Skeletal muscle tissue (tissue), 4 donors: ENCODE measurements around the gene PDCD10. TPM values are rescaled to one million over a fixed set of nuclear protein-coding genes. Genes with fewer than 3 reads are reported as not detected.

ENCODE experiments used
- H3K27ac ChIP-seq: one replicate; pipeline ENCODE4 v1.7.0; 2013; ENCODE audit warnings: mild to moderate bottlenecking, low read depth, low read length, inconsistent platforms
- H3K27me3 ChIP-seq, 3 donors: one replicate each; pipeline ENCODE4 v1.7.0; 2013; ENCODE audit warnings: low read length in 3 of 3; ENCODE audit not compliant: control insufficient read depth in 3 of 3, insufficient read depth in 3 of 3
- H3K36me3 ChIP-seq, 3 donors: one replicate each; pipeline ENCODE4 v1.7.0; 2013; ENCODE audit warnings: low read length in 3 of 3; ENCODE audit not compliant: control insufficient read depth in 3 of 3, insufficient read depth in 3 of 3
- H3K4me1 ChIP-seq, 3 donors: one replicate each; pipeline ENCODE4 v1.7.0; 2013; ENCODE audit warnings: low read length in 3 of 3, mild to moderate bottlenecking in 3 of 3; ENCODE audit not compliant: control insufficient read depth in 3 of 3, insufficient read depth in 3 of 3
- H3K4me3 ChIP-seq, 3 donors: one replicate each; pipeline ENCODE4 v1.7.0; 2013; ENCODE audit warnings: low read length in 3 of 3
- H3K9ac ChIP-seq, 3 donors: one replicate each; pipeline ENCODE4 v1.7.0; 2013; ENCODE audit warnings: low read length in 3 of 3, mild to moderate bottlenecking in 3 of 3, moderate library complexity in 2 of 3, low read depth in 1 of 3
- H3K9me3 ChIP-seq, 3 donors: one replicate each; pipeline ENCODE4 v1.7.0; 2013; ENCODE audit warnings: low read length in 3 of 3; ENCODE audit not compliant: control insufficient read depth in 3 of 3
- total RNA-seq: library from RNA; depleted of rRNA; stranded (reverse); fragments of >200 nt; gene quantifications from one replicate; pipeline ENCODE4 v1.2.3, GENCODE V29; 2014
- donor health status: Osteomylitis.

PDCD10 gene
- total RNA-seq = 37.1 TPM

- Histone ChIP-seq H3K4me3 (peak within 1 kb of the TSS; percentile 93 to 95 (median 95)), H3K27me3 (no peaks in the 10 kb centered on the region), H3K27ac (peak within 1 kb of the TSS; percentile 87), H3K9me3 (no peaks in the 10 kb centered on the region), H3K9ac (peak within 1 kb of the TSS; percentile 92 to 94 (median 93)), H3K4me1 (peaks cover 0 to 30% (median 9%) of the 10 kb centered on the region in 3 donors), H3K36me3 (no peaks in the 10 kb centered on the region)
Observed at GRCh38 chr3:167734498-167735232, at the start of gene PDCD10. PDCD10 (minus strand) TSS chr3:167734892; CDS start chr3:167720157, 14,735 bp downstream.

GRCh38 chr3:167783781-167784180, 49.1 kb upstream of the PDCD10 start:
- H3K4me1 ChIP-seq = peaks cover 3 to 6% (median 5%) of the 10 kb centered on the region in 3 donors
- H3K9ac ChIP-seq = no peak overlapping the region
- H3K9me3 ChIP-seq = no peaks in the 10 kb centered on the region
- H3K36me3 ChIP-seq = no peaks in the 10 kb centered on the region
- H3K27ac ChIP-seq = no peak overlapping the region
- H3K27me3 ChIP-seq = no peaks in the 10 kb centered on the region
- no peak overlapping the region for H3K4me3 ChIP-seq

GRCh38 chr3:167780214-167780883, 45.7 kb upstream of the PDCD10 start:
- Histone ChIP-seq H3K9ac (no peak overlapping the region), H3K4me1 (peaks cover 3 to 5% (median 3%) of the 10 kb centered on the region in 3 donors), H3K27ac (no peak overlapping the region), H3K9me3 (no peaks in the 10 kb centered on the region), H3K27me3 (no peaks in the 10 kb centered on the region), H3K4me3 (no peak overlapping the region), H3K36me3 (no peaks in the 10 kb centered on the region)

GRCh38 chr3:167777356-167777755, 42.7 kb upstream of the PDCD10 start:
- H3K27me3 ChIP-seq = no peaks in the 10 kb centered on the region
- H3K4me1 ChIP-seq = no peaks in the 10 kb centered on the region
- H3K27ac ChIP-seq = no peak overlapping the region
- no peaks in the 10 kb centered on the region for H3K9me3 ChIP-seq
- H3K4me3 ChIP-seq = no peak overlapping the region
- no peak overlapping the region for H3K9ac ChIP-seq
- no peaks in the 10 kb centered on the region for H3K36me3 ChIP-seq

- Histone ChIP-seq H3K4me3 (no peak overlapping the region), H3K36me3 (no peaks in the 10 kb centered on the region), H3K9ac (no peak overlapping the region), H3K27ac (no peak overlapping the region), H3K4me1 (no peaks in the 10 kb centered on the region), H3K9me3 (no peaks in the 10 kb centered on the region), H3K27me3 (no peaks in the 10 kb centered on the region)
Observed at GRCh38 chr3:167776066-167776685, 41.5 kb upstream of the PDCD10 start.

GRCh38 chr3:167773584-167773983, 38.9 kb upstream of the PDCD10 start:
- Histone ChIP-seq H3K4me3 (no peak overlapping the region), H3K9me3 (no peaks in the 10 kb centered on the region), H3K27ac (no peak overlapping the region), H3K9ac (peak overlapping the region in 1 of 3 donors; percentile 40), H3K4me1 (no peaks in the 10 kb centered on the region), H3K27me3 (no peaks in the 10 kb centered on the region), H3K36me3 (no peaks in the 10 kb centered on the region)

GRCh38 chr3:167772992-167773391, 38.3 kb upstream of the PDCD10 start:
- Histone ChIP-seq H3K27ac (no peak overlapping the region), H3K27me3 (no peaks in the 10 kb centered on the region), H3K9ac (no peak overlapping the region), H3K36me3 (no peaks in the 10 kb centered on the region), H3K4me1 (no peaks in the 10 kb centered on the region), H3K9me3 (no peaks in the 10 kb centered on the region), H3K4me3 (no peak overlapping the region)

GRCh38 chr3:167762296-167762695, 27.6 kb upstream of the PDCD10 start:
- H3K27ac ChIP-seq = no peak overlapping the region
- H3K4me3 ChIP-seq = no peak overlapping the region
- H3K9me3 ChIP-seq = no peaks in the 10 kb centered on the region
- H3K4me1 ChIP-seq = no peaks in the 10 kb centered on the region
- no peak overlapping the region for H3K9ac ChIP-seq
- no peaks in the 10 kb centered on the region for H3K27me3 ChIP-seq
- H3K36me3 ChIP-seq = no peaks in the 10 kb centered on the region

GRCh38 chr3:167761302-167761701, 26.6 kb upstream of the PDCD10 start:
- no peak overlapping the region for H3K27ac ChIP-seq
- no peak overlapping the region for H3K9ac ChIP-seq
- H3K4me1 ChIP-seq = no peaks in the 10 kb centered on the region
- no peaks in the 10 kb centered on the region for H3K9me3 ChIP-seq
- H3K27me3 ChIP-seq = no peaks in the 10 kb centered on the region
- no peaks in the 10 kb centered on the region for H3K36me3 ChIP-seq
- H3K4me3 ChIP-seq = no peak overlapping the region

- Histone ChIP-seq H3K27ac (no peak overlapping the region), H3K4me1 (no peaks in the 10 kb centered on the region), H3K36me3 (no peaks in the 10 kb centered on the region), H3K9ac (no peak overlapping the region), H3K27me3 (no peaks in the 10 kb centered on the region), H3K4me3 (no peak overlapping the region), H3K9me3 (no peaks in the 10 kb centered on the region)
Observed at GRCh38 chr3:167754049-167754448, 19.4 kb upstream of the PDCD10 start.
